Measurements from ENCODE around the gene RGS16. TPM values are rescaled to one million over a fixed set of nuclear protein-coding genes. Genes with fewer than 3 reads are reported as not detected.

The RGS16 gene
- total RNA-seq, 1 experiment from 2014 or later, result 6.5 TPM

GRCh38 chr1:182552527-182552926, 51.7 kb downstream of the RGS16 start (continued):
- TF ChIP-seq, protein P1, sequence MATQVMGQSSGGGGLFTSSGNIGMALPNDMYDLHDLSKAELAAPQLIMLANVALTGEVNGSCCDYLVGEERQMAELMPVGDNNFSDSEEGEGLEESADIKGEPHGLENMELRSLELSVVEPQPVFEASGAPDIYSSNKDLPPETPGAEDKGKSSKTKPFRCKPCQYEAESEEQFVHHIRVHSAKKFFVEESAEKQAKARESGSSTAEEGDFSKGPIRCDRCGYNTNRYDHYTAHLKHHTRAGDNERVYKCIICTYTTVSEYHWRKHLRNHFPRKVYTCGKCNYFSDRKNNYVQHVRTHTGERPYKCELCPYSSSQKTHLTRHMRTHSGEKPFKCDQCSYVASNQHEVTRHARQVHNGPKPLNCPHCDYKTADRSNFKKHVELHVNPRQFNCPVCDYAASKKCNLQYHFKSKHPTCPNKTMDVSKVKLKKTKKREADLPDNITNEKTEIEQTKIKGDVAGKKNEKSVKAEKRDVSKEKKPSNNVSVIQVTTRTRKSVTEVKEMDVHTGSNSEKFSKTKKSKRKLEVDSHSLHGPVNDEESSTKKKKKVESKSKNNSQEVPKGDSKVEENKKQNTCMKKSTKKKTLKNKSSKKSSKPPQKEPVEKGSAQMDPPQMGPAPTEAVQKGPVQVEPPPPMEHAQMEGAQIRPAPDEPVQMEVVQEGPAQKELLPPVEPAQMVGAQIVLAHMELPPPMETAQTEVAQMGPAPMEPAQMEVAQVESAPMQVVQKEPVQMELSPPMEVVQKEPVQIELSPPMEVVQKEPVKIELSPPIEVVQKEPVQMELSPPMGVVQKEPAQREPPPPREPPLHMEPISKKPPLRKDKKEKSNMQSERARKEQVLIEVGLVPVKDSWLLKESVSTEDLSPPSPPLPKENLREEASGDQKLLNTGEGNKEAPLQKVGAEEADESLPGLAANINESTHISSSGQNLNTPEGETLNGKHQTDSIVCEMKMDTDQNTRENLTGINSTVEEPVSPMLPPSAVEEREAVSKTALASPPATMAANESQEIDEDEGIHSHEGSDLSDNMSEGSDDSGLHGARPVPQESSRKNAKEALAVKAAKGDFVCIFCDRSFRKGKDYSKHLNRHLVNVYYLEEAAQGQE (IDR thresholded peaks at IDR 0.05; ENCODE audit: low read depth), result no peak
- no peak for TF ChIP-seq ATF3 (IDR thresholded peaks at IDR 0.05)
- no peak for TF ChIP-seq ZNF274 (IDR thresholded peaks at IDR 0.05; ENCODE audit: low read depth, low read length)

DNA sequence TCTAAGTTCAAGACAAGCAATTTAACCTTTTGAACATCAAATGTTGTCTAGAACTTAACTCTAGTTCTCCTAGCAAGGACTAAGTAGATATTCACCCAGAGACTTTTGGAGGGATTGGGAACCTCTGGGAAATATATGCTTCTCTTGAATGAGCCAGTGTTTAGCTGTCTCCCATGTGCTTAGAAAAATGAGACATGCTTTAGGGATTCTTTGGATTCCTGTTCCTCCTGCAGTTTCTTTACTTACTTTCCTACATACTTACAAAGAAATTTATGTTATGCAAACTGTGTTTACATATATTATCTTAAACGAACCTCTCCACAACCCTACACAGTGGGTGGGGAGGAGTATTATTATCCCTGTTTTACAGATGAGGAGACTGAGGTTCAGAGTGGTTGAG, 54.4 kb downstream of the RGS16 start:
- intact Hi-C loops (cut with micrococcal nuclease), result no loop called here
- POLR2A ChIA-PET, result no interaction called here
- no TSS peak for BruUV-seq (replicated peaks)

More for the DNA sequence above, 54.4 kb downstream of the RGS16 start:
- no peaks in the 10 kb centered on the region for H3K27me3 ChIP-seq (ENCODE audit: insufficient read depth, low read length)
- DNase-seq (ENCODE audit: low read depth, low spot score) (no peak), ATAC-seq (no peak)
- H4K20me1 ChIP-seq (ENCODE audit: insufficient read depth), result no peaks in the 10 kb centered on the region
- H3K4me2 ChIP-seq (ENCODE audit: low read length), result no peak overlapping the region
- no peak overlapping the region for H3K27ac ChIP-seq (ENCODE audit: low read depth, low read length)
- H3K9me2 ChIP-seq (ENCODE audit: insufficient read depth), result no peaks in the 10 kb centered on the region
- H3K36me3 ChIP-seq (ENCODE audit: control insufficient read depth in 1 of 2, insufficient read depth in 2 of 2, low read length in 2 of 2), result no peaks in the 10 kb centered on the region
- CTCF ChIA-PET, result interaction anchor here (1.1 kb wide), 1 partner anchor 46 kb away, joined by 3 read pairs; no protein-coding TSS in a partner anchor
- no peak overlapping the region for H3K9ac ChIP-seq (ENCODE audit: low read length)
- H3K9me3 ChIP-seq (ENCODE audit: control insufficient read depth in 1 of 2, insufficient read depth in 1 of 2, low read depth in 1 of 2, low read length in 2 of 2), result no peaks in the 10 kb centered on the region
- no peaks in the 10 kb centered on the region for H3K4me1 ChIP-seq (ENCODE audit: control insufficient read depth in 1 of 2, insufficient read depth in 2 of 2, low read length in 2 of 2)
- RAD21 ChIA-PET (ENCODE audit: low non-redundant PET in 1 of 2, low total read pairs in 2 of 2, uncharacterized antibody in 2 of 2, unreplicated experiment in 2 of 2), result no interaction called here
- TF ChIP-seq ZFX (IDR thresholded peaks at IDR 0.05) (no peak), ZNF274 (IDR thresholded peaks at IDR 0.05; ENCODE audit: low read depth, low read length) (no peak), CBX3 (IDR thresholded peaks at IDR 0.05; ENCODE audit: low read depth) (no peak), EZH2phosphoT487 (IDR thresholded peaks at IDR 0.05; ENCODE audit: borderline replicate concordance) (no peak), FOSL1 (IDR thresholded peaks at IDR 0.05; ENCODE audit: low read depth) (no peak)
- TF ChIP-seq, protein P2, sequence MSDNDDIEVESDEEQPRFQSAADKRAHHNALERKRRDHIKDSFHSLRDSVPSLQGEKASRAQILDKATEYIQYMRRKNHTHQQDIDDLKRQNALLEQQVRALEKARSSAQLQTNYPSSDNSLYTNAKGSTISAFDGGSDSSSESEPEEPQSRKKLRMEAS (IDR thresholded peaks at IDR 0.05), result no peak
- no peaks in the 10 kb centered on the region for H3K79me2 ChIP-seq (ENCODE audit: insufficient read depth, low read length)
- no peak overlapping the region for H2AFZ ChIP-seq (ENCODE audit: low read depth, low read length, poor library complexity, severe bottlenecking)
- H3K4me3 ChIP-seq (replicated peaks in 1 of 2; ENCODE audit: low read depth in 1 of 2, low read length in 2 of 2), result no peak overlapping the region

Data from HCT116 (cell line).